HG02678 (cell line): ENCODE results near the gene MARCHF9.
"Not testable (repeated sequence)": the region's sequence is repeated elsewhere in the genome, so short reads cannot be mapped to it uniquely, and the experiment has no call there.

Experiments used
- ATAC-seq: cut with Tn5 transposase; IDR thresholded peaks from one replicate; pipeline ENCODE4 v1.9.1; 2021; ENCODE audit warnings: mild to moderate bottlenecking, moderate library complexity; ENCODE audit not compliant: unreplicated experiment

MARCHF9 gene

GRCh38 chr12:57754411-57755193 is at the start of gene MARCHF9:
MARCHF9 (plus strand) TSS chr12:57755103; CDS start chr12:57755529, 426 bp downstream.
- ATAC-seq, result peak; percentile 37

- no peak for ATAC-seq
Observed at GRCh38 chr12:57707250-57707649, 47.7 kb upstream of the MARCHF9 start.

- no peak for ATAC-seq
Observed at GRCh38 chr12:57708296-57708695, 46.6 kb upstream of the MARCHF9 start.

- no peak for ATAC-seq
Observed at GRCh38 chr12:57712701-57713100, 42.2 kb upstream of the MARCHF9 start.

GRCh38 chr12:57713209-57713608 is 41.7 kb upstream of the MARCHF9 start:
- ATAC-seq, result no peak

GRCh38 chr12:57715036-57715748 is 39.7 kb upstream of the MARCHF9 start:
- not testable (repeated sequence) for ATAC-seq

GRCh38 chr12:57715786-57716185 is 39.1 kb upstream of the MARCHF9 start:
- no peak for ATAC-seq

- ATAC-seq, result no peak
Observed at GRCh38 chr12:57716305-57716704, 38.6 kb upstream of the MARCHF9 start.

GRCh38 chr12:57717131-57717530 is 37.8 kb upstream of the MARCHF9 start:
- ATAC-seq, result no peak

GRCh38 chr12:57717846-57718640 is 36.9 kb upstream of the MARCHF9 start:
- no peak for ATAC-seq

- no peak for ATAC-seq
Observed at GRCh38 chr12:57718641-57719528, 36.0 kb upstream of the MARCHF9 start.

- no peak for ATAC-seq
Observed at GRCh38 chr12:57719777-57720605, 34.9 kb upstream of the MARCHF9 start.

GRCh38 chr12:57720606-57721595 is 34.0 kb upstream of the MARCHF9 start:
- ATAC-seq, result no peak

- not testable (repeated sequence) for ATAC-seq
Observed at GRCh38 chr12:57721846-57722608, 32.9 kb upstream of the MARCHF9 start.

- no peak for ATAC-seq
Observed at GRCh38 chr12:57722716-57723629, 31.9 kb upstream of the MARCHF9 start.

GRCh38 chr12:57723630-57723962 is 31.3 kb upstream of the MARCHF9 start:
- no peak for ATAC-seq
